Fibroblast of the aortic adventitia (primary cell): Measurements from ENCODE around the gene ABHD5. TPM values are rescaled to one million over a fixed set of nuclear protein-coding genes. Genes with fewer than 3 reads are reported as not detected.

ENCODE experiments used
- DNase-seq: peaks from one replicate; pipeline ENCODE4 v3.0.0-alpha.2; 2010; ENCODE audit warnings: low read depth
- H3K4me3 ChIP-seq: 2 replicates; pipeline ENCODE4 v1.5.1; 2011; ENCODE audit warnings: low read depth, mild to moderate bottlenecking, control low read depth, low read length, moderate library complexity
- total RNA-seq: library from RNA; depleted of rRNA; stranded (reverse); fragments of >200 nt; gene quantifications from 2 replicates; pipeline ENCODE4 v1.2.3, GENCODE V29; 2012; ENCODE audit warnings: low replicate concordance
- TF ChIP-seq, protein P1 (sequence below): IDR thresholded peaks from 2 replicates; pipeline ENCODE4 v1.5.1; 2011; ENCODE audit warnings: mild to moderate bottlenecking, low read length, control low read depth, inconsistent platforms; ENCODE audit not compliant: insufficient read depth

Gene ABHD5
- total RNA-seq, 1 donor: 27.4 TPM

GRCh38 chr3:43776101-43776500 is 85.4 kb downstream of the ABHD5 start:
- H3K4me3 ChIP-seq: no peak overlapping the region
- no peak for DNase-seq
- TF ChIP-seq, protein P1, sequence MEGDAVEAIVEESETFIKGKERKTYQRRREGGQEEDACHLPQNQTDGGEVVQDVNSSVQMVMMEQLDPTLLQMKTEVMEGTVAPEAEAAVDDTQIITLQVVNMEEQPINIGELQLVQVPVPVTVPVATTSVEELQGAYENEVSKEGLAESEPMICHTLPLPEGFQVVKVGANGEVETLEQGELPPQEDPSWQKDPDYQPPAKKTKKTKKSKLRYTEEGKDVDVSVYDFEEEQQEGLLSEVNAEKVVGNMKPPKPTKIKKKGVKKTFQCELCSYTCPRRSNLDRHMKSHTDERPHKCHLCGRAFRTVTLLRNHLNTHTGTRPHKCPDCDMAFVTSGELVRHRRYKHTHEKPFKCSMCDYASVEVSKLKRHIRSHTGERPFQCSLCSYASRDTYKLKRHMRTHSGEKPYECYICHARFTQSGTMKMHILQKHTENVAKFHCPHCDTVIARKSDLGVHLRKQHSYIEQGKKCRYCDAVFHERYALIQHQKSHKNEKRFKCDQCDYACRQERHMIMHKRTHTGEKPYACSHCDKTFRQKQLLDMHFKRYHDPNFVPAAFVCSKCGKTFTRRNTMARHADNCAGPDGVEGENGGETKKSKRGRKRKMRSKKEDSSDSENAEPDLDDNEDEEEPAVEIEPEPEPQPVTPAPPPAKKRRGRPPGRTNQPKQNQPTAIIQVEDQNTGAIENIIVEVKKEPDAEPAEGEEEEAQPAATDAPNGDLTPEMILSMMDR: no peak

DNA sequence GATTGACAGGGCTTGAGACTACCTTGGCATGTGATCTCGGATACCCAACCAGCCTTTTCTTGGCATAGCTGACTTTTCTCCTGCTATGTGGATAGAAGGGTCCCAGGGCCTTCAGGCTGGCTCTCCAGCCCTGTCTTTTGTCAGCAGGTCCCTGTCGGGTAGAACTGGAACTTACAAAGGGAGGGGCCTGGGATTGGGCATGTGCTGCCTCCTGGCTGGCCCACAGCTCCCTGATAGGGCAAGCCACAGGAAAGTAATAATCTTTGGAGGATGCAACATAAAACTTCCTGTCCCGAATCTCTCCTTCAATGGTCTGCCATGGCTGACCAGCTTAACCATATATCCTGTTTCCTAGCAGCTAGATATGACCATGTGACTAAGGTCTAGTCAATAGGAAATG is 89.1 kb downstream of the ABHD5 start:
- H3K4me3 ChIP-seq: no peak overlapping the region
- TF ChIP-seq, protein P1: no peak
- DNase-seq: no peak

DNA sequence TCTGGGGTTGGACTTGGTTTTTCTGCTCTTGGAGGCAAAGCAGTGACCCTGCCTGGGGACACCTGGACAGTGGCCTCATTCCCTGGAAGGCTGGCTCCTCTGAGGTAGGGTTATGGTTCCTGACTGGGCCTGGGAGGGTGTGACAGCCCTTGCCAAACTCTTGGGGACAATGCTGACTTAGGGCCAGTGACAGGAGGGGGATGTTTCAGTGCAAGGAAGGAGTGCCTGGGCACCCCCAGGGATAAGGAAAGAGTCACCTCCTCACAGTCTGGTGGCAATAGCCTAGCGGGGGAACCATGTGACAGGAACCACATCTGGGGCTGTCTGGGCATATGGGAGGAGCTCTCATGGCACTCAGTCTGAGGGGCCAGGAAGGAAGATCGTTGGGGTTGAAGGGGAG is 91.8 kb downstream of the ABHD5 start:
- TF ChIP-seq, protein P1: no peak

More for the DNA sequence above, 91.8 kb downstream of the ABHD5 start:
- no peak for DNase-seq
- no peak overlapping the region for H3K4me3 ChIP-seq

Other genes starting within 250 kb of the ABHD5 start
- gene ANO10, start 68.9 kb upstream of the ABHD5 start, total RNA-seq: 27.2 and 46.4 TPM in 2 replicates